Mesenchymal stem cell (in vitro differentiated cells and primary cell): ENCODE measurements around the gene ITPRID2.

Source experiments
- DNase-seq: peaks from one replicate; pipeline ENCODE4 v3.0.0-alpha.2; 2013
- H2AFZ ChIP-seq: one replicate; pipeline ENCODE4 v1.6.1; 2013; ENCODE audit warnings: low read depth, mild to moderate bottlenecking, control low read depth, inconsistent platforms, low read length, moderate library complexity
- H2AK5ac ChIP-seq: 2 replicates; pipeline ENCODE4 v1.6.1; 2013; ENCODE audit warnings: low read length, moderate library complexity, mild to moderate bottlenecking, inconsistent platforms; ENCODE audit not compliant: severe bottlenecking
- H2BK120ac ChIP-seq: one replicate; pipeline ENCODE4 v1.6.1; 2013; ENCODE audit warnings: low read depth, mild to moderate bottlenecking, inconsistent platforms, low read length, moderate library complexity
- H2BK12ac ChIP-seq, 2 experiments: one replicate each; pipeline ENCODE4 v1.6.1; 2013; ENCODE audit warnings: inconsistent platforms in 2 of 2, low read length in 2 of 2, mild to moderate bottlenecking in 2 of 2, moderate library complexity in 2 of 2, control low read depth in 1 of 2
- H2BK15ac ChIP-seq: one replicate; pipeline ENCODE4 v1.6.1; 2013; ENCODE audit warnings: mild to moderate bottlenecking, low read depth, inconsistent platforms; ENCODE audit not compliant: poor library complexity, severe bottlenecking
- H2BK5ac ChIP-seq: 2 replicates; pipeline ENCODE4 v1.6.1; 2013; ENCODE audit warnings: low read depth, mild to moderate bottlenecking, low read length, control low read depth, inconsistent platforms; ENCODE audit not compliant: poor library complexity, severe bottlenecking
- H3K14ac ChIP-seq, 2 experiments: one replicate each; pipeline ENCODE4 v1.6.1; 2013; ENCODE audit warnings: inconsistent platforms in 2 of 2, low read length in 2 of 2, control low read depth in 1 of 2, mild to moderate bottlenecking in 1 of 2, moderate library complexity in 1 of 2
- H3K18ac ChIP-seq, 2 experiments: one replicate each; pipeline ENCODE4 v1.6.1; 2013; ENCODE audit warnings: inconsistent platforms in 2 of 2, low read length in 2 of 2, control low read depth in 1 of 2, low read depth in 1 of 2, mild to moderate bottlenecking in 1 of 2
- H3K23ac ChIP-seq, 2 experiments: one replicate each; pipeline ENCODE4 v1.6.1; 2013; ENCODE audit warnings: inconsistent platforms in 2 of 2, low read length in 2 of 2, mild to moderate bottlenecking in 2 of 2, moderate library complexity in 2 of 2, control low read depth in 1 of 2
- H3K27ac ChIP-seq: 2 replicates; pipeline ENCODE4 v1.5.1; 2013; ENCODE audit warnings: mild to moderate bottlenecking, moderate library complexity, low read length, control low read depth, inconsistent platforms; ENCODE audit not compliant: poor library complexity, severe bottlenecking
- H3K27me3 ChIP-seq, 2 experiments: 2 replicates each; pipeline versions ENCODE4 v1.6.1 to v1.7.0; 2013; ENCODE audit warnings: low read length in 2 of 2, mild to moderate bottlenecking in 2 of 2, moderate library complexity in 2 of 2, control low read depth in 1 of 2, inconsistent platforms in 1 of 2; ENCODE audit not compliant: control insufficient read depth in 1 of 2, insufficient read depth in 1 of 2
- H3K36me3 ChIP-seq, 2 experiments: 2 replicates each; pipeline versions ENCODE4 v1.6.1 to v1.7.0; 2013; ENCODE audit warnings: low read length in 2 of 2, control low read depth in 1 of 2, inconsistent platforms in 1 of 2, low read depth in 1 of 2, mild to moderate bottlenecking in 1 of 2; ENCODE audit not compliant: insufficient read depth in 2 of 2, control insufficient read depth in 1 of 2
- H3K4ac ChIP-seq, 2 experiments: one replicate each; pipeline ENCODE4 v1.6.1; 2013; ENCODE audit warnings: inconsistent platforms in 2 of 2, low read length in 2 of 2, mild to moderate bottlenecking in 2 of 2, moderate library complexity in 2 of 2, control low read depth in 1 of 2, low read depth in 1 of 2
- H3K4me1 ChIP-seq: 2 replicates; pipeline ENCODE4 v1.6.1; 2013; ENCODE audit warnings: low read depth, low read length, control low read depth; ENCODE audit not compliant: control insufficient read depth, insufficient read depth
- H3K4me2 ChIP-seq: 2 replicates; pipeline ENCODE4 v1.6.1; 2013; ENCODE audit warnings: low read length, mild to moderate bottlenecking, inconsistent platforms; ENCODE audit not compliant: poor library complexity, severe bottlenecking
- H3K4me3 ChIP-seq, 2 experiments: 2 replicates each; pipeline versions ENCODE4 v1.5.1 to v1.7.0; 2013; ENCODE audit warnings: low read length in 2 of 2, mild to moderate bottlenecking in 2 of 2, control low read depth in 1 of 2, low read depth in 1 of 2; ENCODE audit not compliant: insufficient read depth in 1 of 2
- H3K79me1 ChIP-seq: replicated peaks from 2 replicates; pipeline ENCODE4 v1.6.1; 2013; ENCODE audit warnings: mild to moderate bottlenecking, control low read depth, low read length, inconsistent platforms; ENCODE audit not compliant: poor library complexity, severe bottlenecking
- H3K9ac ChIP-seq: 2 replicates; pipeline ENCODE4 v1.7.0; 2013; ENCODE audit warnings: mild to moderate bottlenecking, low read length, moderate library complexity
- H3K9me3 ChIP-seq: 2 replicates; pipeline ENCODE4 v1.7.0; 2013; ENCODE audit warnings: mild to moderate bottlenecking, low read length; ENCODE audit not compliant: control insufficient read depth
- H4K8ac ChIP-seq: one replicate; pipeline ENCODE4 v1.6.1; 2013; ENCODE audit warnings: inconsistent platforms, mild to moderate bottlenecking, low read length, moderate library complexity
- H4K91ac ChIP-seq: one replicate; pipeline ENCODE4 v1.6.1; 2013; ENCODE audit warnings: mild to moderate bottlenecking, low read length, inconsistent platforms
- WGBS: methylation state at CpG from one replicate; pipeline ENCODE4 v1.1.7; 2013; ENCODE audit warnings: mixed read lengths; 5-methylcytosine and 5-hydroxymethylcytosine counted together

ITPRID2 gene

DNA sequence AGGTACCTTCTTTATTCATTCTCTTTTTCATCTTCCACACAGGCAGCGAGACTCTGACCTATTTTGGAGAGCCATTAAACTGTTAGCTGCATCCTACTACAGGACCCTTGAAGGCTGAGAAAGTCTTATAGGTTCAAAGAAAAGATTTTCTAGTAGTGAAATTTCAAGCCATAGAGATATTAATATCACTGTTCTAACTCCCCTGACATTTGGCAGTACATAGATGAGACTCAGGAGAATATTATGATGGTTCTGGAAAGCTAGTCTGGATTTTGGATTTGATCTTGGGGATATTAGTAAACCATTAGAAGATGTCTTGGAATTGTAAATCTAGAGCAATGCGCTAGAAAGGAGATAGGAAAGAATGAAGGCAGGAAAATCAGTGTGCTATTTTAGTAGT lies 1.3 kb upstream of the ITPRID2 start:
- Histone ChIP-seq H3K4me3 (no peak overlapping the region), H3K79me1 (no peaks in the 10 kb centered on the region), H3K9ac (peak overlapping the region; percentile 89), H3K4me1 (no peaks in the 10 kb centered on the region), H3K14ac (no peak overlapping the region), H3K18ac (no peak overlapping the region), H3K9me3 (no peaks in the 10 kb centered on the region), H2BK120ac (no peak overlapping the region), H3K4ac (no peak overlapping the region), H2BK5ac (no peak overlapping the region), H3K27ac (peak overlapping the region; percentile 1), H3K36me3 (peaks cover 3 to 11% of the 10 kb centered on the region in 2 experiments), H3K4me2 (no peak overlapping the region), H3K23ac (no peak overlapping the region), H2AK5ac (no peak overlapping the region), H3K27me3 (no peaks in the 10 kb centered on the region), H2BK12ac (no peak overlapping the region), H2BK15ac (no peak overlapping the region), H4K91ac (no peak overlapping the region), H4K8ac (no peak overlapping the region), H2AFZ (no peak overlapping the region)
- DNase-seq = no peak
- 83% methylated on average over 2 of the region's 2 CpGs for WGBS

DNA sequence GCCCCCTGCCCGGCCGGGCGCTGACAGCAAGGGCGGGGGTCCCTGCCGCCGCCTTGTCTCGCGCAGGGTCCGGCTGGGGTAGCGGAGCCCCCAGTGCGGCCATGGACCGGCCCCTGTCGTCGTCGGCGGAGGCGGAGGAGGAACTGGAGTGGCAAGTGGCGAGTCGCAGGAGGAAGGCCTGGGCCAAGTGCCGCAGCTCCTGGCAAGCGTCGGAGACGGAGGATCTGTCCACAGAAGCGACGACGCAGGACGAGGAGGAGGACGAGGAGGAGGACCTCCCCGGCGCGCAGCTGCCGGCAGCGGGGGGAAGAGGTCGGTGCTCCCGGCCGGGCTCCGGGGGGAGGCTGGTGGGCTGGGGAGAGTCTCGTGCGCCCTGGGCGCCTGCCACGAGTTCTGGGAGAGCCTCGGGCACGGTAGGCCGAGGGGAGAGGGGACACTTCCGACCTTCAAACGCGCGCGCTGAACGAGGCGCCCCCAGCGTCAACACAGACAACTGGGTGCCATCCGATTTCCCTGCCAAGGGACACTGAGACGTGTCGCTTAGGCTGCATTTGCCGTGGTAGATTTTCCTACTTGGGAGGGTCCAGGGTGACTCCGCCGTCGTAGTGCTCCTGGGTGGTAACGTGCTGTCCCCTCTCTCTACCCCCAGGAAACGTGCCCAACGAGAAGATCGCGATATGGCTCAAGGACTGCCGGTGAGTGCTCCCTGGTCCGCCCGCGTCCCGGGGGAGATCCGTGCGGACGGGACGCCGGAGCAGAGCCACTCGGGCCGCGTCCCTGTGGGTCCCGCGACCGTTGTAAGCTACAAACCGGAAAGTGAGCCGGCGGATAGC lies 652 bp downstream of the ITPRID2 start:
- H4K8ac ChIP-seq = peak overlapping the region; percentile 90
- peak overlapping the region; percentile 82 for H2AK5ac ChIP-seq
- H3K14ac ChIP-seq = peak overlapping the region; percentile 76 to 99
- H3K9me3 ChIP-seq = no peaks in the 10 kb centered on the region
- peak overlapping the region; percentile 98 for H2BK120ac ChIP-seq
- no peaks in the 10 kb centered on the region for H3K79me1 ChIP-seq
- peak overlapping the region in 1 of 2 experiments; percentile 70 for H3K23ac ChIP-seq
- H3K18ac ChIP-seq = peak overlapping the region; percentile 98 to 100
- H2BK15ac ChIP-seq = peak overlapping the region; percentile 89
- H2BK12ac ChIP-seq = peak overlapping the region; percentile 88 to 96
- H3K4me3 ChIP-seq = peak overlapping the region; percentile 90 to 96
- H3K4me1 ChIP-seq = no peaks in the 10 kb centered on the region
- H4K91ac ChIP-seq = peak overlapping the region; percentile 100
- under 1% methylated on average over 80 of the region's 83 CpGs for WGBS
- peak overlapping the region; percentile 18 for H2AFZ ChIP-seq
- H3K4ac ChIP-seq = peak overlapping the region; percentile 96 to 99
- peak overlapping the region; percentile 24 for H3K4me2 ChIP-seq
- no peaks in the 10 kb centered on the region for H3K27me3 ChIP-seq
- peak overlapping the region; percentile 97 for H3K9ac ChIP-seq
- H3K36me3 ChIP-seq = peaks cover 3 to 30% of the 10 kb centered on the region in 2 experiments
- H3K27ac ChIP-seq = peak overlapping the region; percentile 97
- peak overlapping the region; percentile 99 for H2BK5ac ChIP-seq
- DNase-seq = peak; percentile 85

DNA sequence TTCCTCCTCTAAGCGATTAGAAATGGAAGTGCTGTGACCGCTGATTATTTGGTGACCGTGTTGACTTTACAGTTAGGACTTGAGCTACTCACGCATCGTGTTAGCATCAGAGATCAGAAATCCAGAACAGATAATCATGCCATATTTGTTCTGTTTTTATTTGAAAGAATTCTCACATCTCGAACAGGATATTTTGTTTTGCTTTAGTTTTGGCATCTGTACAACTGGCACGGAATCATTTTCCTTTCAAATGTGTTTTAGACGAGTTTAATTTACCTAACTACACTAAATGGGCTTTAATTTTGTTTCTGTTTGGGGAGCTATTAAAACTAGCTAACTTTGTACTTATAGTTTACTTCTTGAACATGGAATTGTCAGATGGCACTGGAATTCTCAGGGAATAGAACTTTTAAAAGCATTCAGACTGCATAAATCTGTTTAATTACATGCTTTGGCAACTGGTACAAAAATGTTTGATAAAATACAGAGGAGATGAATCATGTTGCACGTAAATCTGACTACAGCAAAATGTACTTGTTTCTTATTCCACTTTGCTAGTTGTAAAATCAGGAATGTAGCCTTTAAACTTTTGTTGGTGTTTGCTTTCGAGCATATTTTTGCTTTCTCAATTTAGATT lies 1.4 kb downstream of the ITPRID2 start:
- peak overlapping the region; percentile 98 to 100 for H3K18ac ChIP-seq
- peak overlapping the region; percentile 96 to 99 for H3K4ac ChIP-seq
- no peaks in the 10 kb centered on the region for H3K4me1 ChIP-seq

DNA sequence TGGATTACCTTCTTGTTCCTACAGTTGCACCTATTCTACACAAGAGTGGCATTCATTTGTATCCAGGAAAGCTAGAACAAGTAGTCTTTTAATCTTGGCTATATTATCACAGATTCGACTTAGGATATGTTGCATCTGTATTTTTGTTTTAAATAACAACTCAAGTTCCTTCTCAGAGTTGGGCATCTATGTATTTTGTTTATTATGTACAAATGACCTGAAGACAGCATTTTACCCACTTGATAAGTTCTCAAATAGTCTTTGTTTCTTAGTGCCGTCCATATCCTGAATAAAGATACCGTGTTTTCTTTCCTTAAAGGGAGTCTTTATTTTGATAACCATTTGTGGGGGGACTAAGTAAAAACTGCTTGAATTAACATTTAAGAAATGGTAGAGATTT lies 2.9 kb downstream of the ITPRID2 start:
- Histone ChIP-seq H2AK5ac (no peak overlapping the region), H3K9me3 (no peaks in the 10 kb centered on the region), H3K4me1 (no peaks in the 10 kb centered on the region), H3K4me3 (peak overlapping the region in 1 of 2 experiments; percentile 96), H4K8ac (no peak overlapping the region), H3K4ac (no peak overlapping the region), H2BK12ac (no peak overlapping the region), H3K27ac (peak overlapping the region; percentile 91), H3K14ac (no peak overlapping the region), H3K18ac (peak overlapping the region in 1 of 2 experiments; percentile 52), H2BK5ac (no peak overlapping the region), H3K9ac (peak overlapping the region; percentile 97), H2AFZ (no peak overlapping the region), H3K36me3 (peaks cover 3 to 48% of the 10 kb centered on the region in 2 experiments), H3K4me2 (peak overlapping the region; percentile 68), H2BK120ac (no peak overlapping the region), H3K27me3 (no peaks in the 10 kb centered on the region), H4K91ac (no peak overlapping the region), H3K79me1 (no peaks in the 10 kb centered on the region), H2BK15ac (no peak overlapping the region), H3K23ac (no peak overlapping the region)
- WGBS = 22% methylated on average over 2 of the region's 3 CpGs
- no peak for DNase-seq

More for the DNA sequence above, 1.4 kb downstream of the ITPRID2 start:
- Histone ChIP-seq H2BK5ac (no peak overlapping the region), H3K79me1 (no peaks in the 10 kb centered on the region), H3K36me3 (peaks cover 3 to 35% of the 10 kb centered on the region in 2 experiments), H3K27ac (peak overlapping the region; percentile 97), H2AK5ac (no peak overlapping the region), H2BK12ac (peak overlapping the region in 1 of 2 experiments; percentile 6), H3K4me2 (peak overlapping the region; percentile 1), H2AFZ (no peak overlapping the region), H3K9me3 (no peaks in the 10 kb centered on the region), H3K23ac (peak overlapping the region in 1 of 2 experiments; percentile 70), H4K8ac (no peak overlapping the region), H3K14ac (no peak overlapping the region), H2BK120ac (peak overlapping the region; percentile 98), H3K4me3 (peak overlapping the region; percentile 90 to 96), H2BK15ac (no peak overlapping the region), H4K91ac (peak overlapping the region; percentile 100), H3K9ac (peak overlapping the region; percentile 97), H3K27me3 (no peaks in the 10 kb centered on the region)
- WGBS = 0% methylated on average over 3 of the region's 10 CpGs
- peak; percentile 40 for DNase-seq
